Smooth muscle cell of the pulmonary artery (primary cell): ENCODE measurements around the gene SV2C. TPM values are rescaled to one million over a fixed set of nuclear protein-coding genes. Genes with fewer than 3 reads are reported as not detected.

ENCODE experiments used
- total RNA-seq: library from RNA; depleted of rRNA; stranded (reverse); fragments of >200 nt; gene quantifications from 2 replicates; pipeline ENCODE4 v1.2.3, GENCODE V29; 2014

SV2C gene
- under 0.01 TPM in 1 of 2 replicates, not detected in the other for total RNA-seq

GRCh38 chr5:76082772-76083554 is at the start of gene SV2C:
Gene SV2C, plus strand, starts transcription at chr5:76083383. Its CDS starts 48,368 bp downstream, at chr5:76131751.

GRCh38 chr5:76402886-76403765 is 319.9 kb downstream of the SV2C start, which contains the start of gene IQGAP2:
Gene IQGAP2, plus strand, starts transcription at chr5:76403285. Its CDS starts 261 bp downstream, at chr5:76403546.

